Measurements from ENCODE around the gene SYTL4.
A peak's percentile ranks its signal among the peaks of the same experiment; 100 is the strongest.

DNA sequence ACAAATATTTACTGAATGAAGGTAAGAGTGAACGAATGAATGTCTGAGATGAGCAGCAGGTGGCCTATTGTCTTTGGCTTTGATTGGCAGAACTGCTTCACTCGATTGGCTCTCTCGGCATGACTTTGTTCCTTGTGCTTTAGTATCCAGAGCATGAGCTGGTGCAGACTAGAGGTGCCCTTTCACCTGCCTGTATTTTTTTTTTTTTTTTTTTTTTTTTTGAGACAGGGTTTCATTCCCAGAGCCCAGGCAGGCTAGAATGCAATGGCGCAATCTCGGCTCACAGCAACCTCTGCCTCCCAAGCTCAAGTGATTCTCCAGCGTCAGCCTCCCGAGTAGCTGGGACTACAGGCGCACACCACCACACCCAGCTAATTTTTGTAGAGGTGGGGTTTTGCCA lies 49.0 kb downstream of the SYTL4 start:
- TF ChIP-seq, protein P1, sequence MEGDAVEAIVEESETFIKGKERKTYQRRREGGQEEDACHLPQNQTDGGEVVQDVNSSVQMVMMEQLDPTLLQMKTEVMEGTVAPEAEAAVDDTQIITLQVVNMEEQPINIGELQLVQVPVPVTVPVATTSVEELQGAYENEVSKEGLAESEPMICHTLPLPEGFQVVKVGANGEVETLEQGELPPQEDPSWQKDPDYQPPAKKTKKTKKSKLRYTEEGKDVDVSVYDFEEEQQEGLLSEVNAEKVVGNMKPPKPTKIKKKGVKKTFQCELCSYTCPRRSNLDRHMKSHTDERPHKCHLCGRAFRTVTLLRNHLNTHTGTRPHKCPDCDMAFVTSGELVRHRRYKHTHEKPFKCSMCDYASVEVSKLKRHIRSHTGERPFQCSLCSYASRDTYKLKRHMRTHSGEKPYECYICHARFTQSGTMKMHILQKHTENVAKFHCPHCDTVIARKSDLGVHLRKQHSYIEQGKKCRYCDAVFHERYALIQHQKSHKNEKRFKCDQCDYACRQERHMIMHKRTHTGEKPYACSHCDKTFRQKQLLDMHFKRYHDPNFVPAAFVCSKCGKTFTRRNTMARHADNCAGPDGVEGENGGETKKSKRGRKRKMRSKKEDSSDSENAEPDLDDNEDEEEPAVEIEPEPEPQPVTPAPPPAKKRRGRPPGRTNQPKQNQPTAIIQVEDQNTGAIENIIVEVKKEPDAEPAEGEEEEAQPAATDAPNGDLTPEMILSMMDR (IDR thresholded peaks at IDR 0.05; ENCODE audit: low read depth, low read length, missing input control), result no peak
- TF ChIP-seq, protein P2, sequence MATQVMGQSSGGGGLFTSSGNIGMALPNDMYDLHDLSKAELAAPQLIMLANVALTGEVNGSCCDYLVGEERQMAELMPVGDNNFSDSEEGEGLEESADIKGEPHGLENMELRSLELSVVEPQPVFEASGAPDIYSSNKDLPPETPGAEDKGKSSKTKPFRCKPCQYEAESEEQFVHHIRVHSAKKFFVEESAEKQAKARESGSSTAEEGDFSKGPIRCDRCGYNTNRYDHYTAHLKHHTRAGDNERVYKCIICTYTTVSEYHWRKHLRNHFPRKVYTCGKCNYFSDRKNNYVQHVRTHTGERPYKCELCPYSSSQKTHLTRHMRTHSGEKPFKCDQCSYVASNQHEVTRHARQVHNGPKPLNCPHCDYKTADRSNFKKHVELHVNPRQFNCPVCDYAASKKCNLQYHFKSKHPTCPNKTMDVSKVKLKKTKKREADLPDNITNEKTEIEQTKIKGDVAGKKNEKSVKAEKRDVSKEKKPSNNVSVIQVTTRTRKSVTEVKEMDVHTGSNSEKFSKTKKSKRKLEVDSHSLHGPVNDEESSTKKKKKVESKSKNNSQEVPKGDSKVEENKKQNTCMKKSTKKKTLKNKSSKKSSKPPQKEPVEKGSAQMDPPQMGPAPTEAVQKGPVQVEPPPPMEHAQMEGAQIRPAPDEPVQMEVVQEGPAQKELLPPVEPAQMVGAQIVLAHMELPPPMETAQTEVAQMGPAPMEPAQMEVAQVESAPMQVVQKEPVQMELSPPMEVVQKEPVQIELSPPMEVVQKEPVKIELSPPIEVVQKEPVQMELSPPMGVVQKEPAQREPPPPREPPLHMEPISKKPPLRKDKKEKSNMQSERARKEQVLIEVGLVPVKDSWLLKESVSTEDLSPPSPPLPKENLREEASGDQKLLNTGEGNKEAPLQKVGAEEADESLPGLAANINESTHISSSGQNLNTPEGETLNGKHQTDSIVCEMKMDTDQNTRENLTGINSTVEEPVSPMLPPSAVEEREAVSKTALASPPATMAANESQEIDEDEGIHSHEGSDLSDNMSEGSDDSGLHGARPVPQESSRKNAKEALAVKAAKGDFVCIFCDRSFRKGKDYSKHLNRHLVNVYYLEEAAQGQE (IDR thresholded peaks at IDR 0.05), result no peak
- TF ChIP-seq RAD21 (IDR thresholded peaks at IDR 0.05), result peak in 1 of 2 donors; percentile 27
